BLaER1 (cell line): ENCODE data around the gene MRPS27.

Source experiments
- H3K27ac ChIP-seq: shearing (Covaris generic); formaldehyde crosslinking; 2 replicates; pipeline ENCODE4 v1.8.1; 2022
- H3K27me3 ChIP-seq: shearing (Covaris generic); formaldehyde crosslinking; 2 replicates; pipeline ENCODE4 v1.8.1; 2022
- H3K36me3 ChIP-seq: shearing (Covaris generic); formaldehyde crosslinking; 2 replicates; pipeline ENCODE4 v1.8.1; 2022
- H3K4me1 ChIP-seq: shearing (Covaris generic); formaldehyde crosslinking; 2 replicates; pipeline ENCODE4 v1.8.1; 2022
- H3K4me2 ChIP-seq: shearing (Covaris generic); formaldehyde crosslinking; 2 replicates; pipeline ENCODE4 v1.8.1; 2022
- H3K4me3 ChIP-seq: shearing (Covaris generic); formaldehyde crosslinking; 2 replicates; pipeline ENCODE4 v1.8.1; 2022
- H3K9ac ChIP-seq: shearing (Covaris generic); formaldehyde crosslinking; 2 replicates; pipeline ENCODE4 v1.8.1; 2022
- H3K9me3 ChIP-seq: shearing (Covaris generic); formaldehyde crosslinking; 2 replicates; pipeline ENCODE4 v1.8.1; 2022
- H4K20me1 ChIP-seq: shearing (Covaris generic); formaldehyde crosslinking; 2 replicates; pipeline ENCODE4 v1.8.1; 2022
- Cebpa-rat ChIP-seq: shearing (Covaris generic); IDR thresholded peaks from 2 replicates; pipeline ENCODE4 v1.8.1; 2022

MRPS27 gene

GRCh38 chr5:72221099-72221498, 98.9 kb downstream of the MRPS27 start:
- Histone ChIP-seq H3K36me3 (peaks cover 99% of the 10 kb centered on the region), H3K4me3 (no peak overlapping the region), H3K9ac (no peak overlapping the region), H3K27me3 (no peaks in the 10 kb centered on the region), H4K20me1 (no peaks in the 10 kb centered on the region), H3K4me1 (no peaks in the 10 kb centered on the region), H3K9me3 (no peaks in the 10 kb centered on the region), H3K4me2 (no peak overlapping the region), H3K27ac (no peak overlapping the region)
- no peak for TF ChIP-seq Cebpa-rat

GRCh38 chr5:72216756-72217155, 103.3 kb downstream of the MRPS27 start:
- TF ChIP-seq Cebpa-rat, result no peak
- Histone ChIP-seq H4K20me1 (no peaks in the 10 kb centered on the region), H3K4me2 (no peak overlapping the region), H3K9ac (no peak overlapping the region), H3K4me1 (no peaks in the 10 kb centered on the region), H3K27ac (no peak overlapping the region), H3K4me3 (no peak overlapping the region), H3K9me3 (no peaks in the 10 kb centered on the region), H3K36me3 (peaks cover 64% of the 10 kb centered on the region), H3K27me3 (no peaks in the 10 kb centered on the region)

- H3K4me1 ChIP-seq, result no peaks in the 10 kb centered on the region
- no peaks in the 10 kb centered on the region for H3K27me3 ChIP-seq
- H3K4me2 ChIP-seq, result no peak overlapping the region
- no peak overlapping the region for H3K9ac ChIP-seq
- H3K27ac ChIP-seq, result no peak overlapping the region
- no peaks in the 10 kb centered on the region for H4K20me1 ChIP-seq
- no peaks in the 10 kb centered on the region for H3K9me3 ChIP-seq
- H3K4me3 ChIP-seq, result no peak overlapping the region
- TF ChIP-seq Cebpa-rat, result no peak
- peaks cover 38% of the 10 kb centered on the region for H3K36me3 ChIP-seq
Observed at GRCh38 chr5:72214168-72214567, 105.9 kb downstream of the MRPS27 start.

- Histone ChIP-seq H3K9me3 (no peaks in the 10 kb centered on the region), H3K27me3 (no peaks in the 10 kb centered on the region), H4K20me1 (no peaks in the 10 kb centered on the region), H3K27ac (no peak overlapping the region), H3K9ac (no peak overlapping the region), H3K4me3 (no peak overlapping the region), H3K36me3 (peaks cover 32% of the 10 kb centered on the region), H3K4me2 (no peak overlapping the region), H3K4me1 (no peaks in the 10 kb centered on the region)
- no peak for TF ChIP-seq Cebpa-rat
Observed at GRCh38 chr5:72213482-72213881, 106.6 kb downstream of the MRPS27 start.

GRCh38 chr5:72212171-72212570, 107.9 kb downstream of the MRPS27 start:
- TF ChIP-seq Cebpa-rat, result no peak
- H3K9me3 ChIP-seq, result no peaks in the 10 kb centered on the region
- no peaks in the 10 kb centered on the region for H4K20me1 ChIP-seq
- H3K27me3 ChIP-seq, result no peaks in the 10 kb centered on the region
- no peak overlapping the region for H3K4me2 ChIP-seq
- no peak overlapping the region for H3K27ac ChIP-seq
- no peak overlapping the region for H3K4me3 ChIP-seq
- H3K9ac ChIP-seq, result no peak overlapping the region
- no peaks in the 10 kb centered on the region for H3K4me1 ChIP-seq
- H3K36me3 ChIP-seq, result peaks cover 20% of the 10 kb centered on the region; the same call in 1 of the 2 replicates

- Histone ChIP-seq H3K9me3 (no peaks in the 10 kb centered on the region), H3K4me3 (no peak overlapping the region), H3K4me1 (no peaks in the 10 kb centered on the region), H3K36me3 (peaks cover 16% of the 10 kb centered on the region), H3K27ac (no peak overlapping the region), H3K9ac (no peak overlapping the region), H4K20me1 (no peaks in the 10 kb centered on the region), H3K4me2 (no peak overlapping the region), H3K27me3 (no peaks in the 10 kb centered on the region)
- TF ChIP-seq Cebpa-rat, result no peak
Observed at GRCh38 chr5:72210888-72211678, 109.0 kb downstream of the MRPS27 start.

GRCh38 chr5:72209147-72210115, 110.6 kb downstream of the MRPS27 start:
- Histone ChIP-seq H3K4me3 (no peak overlapping the region), H3K9ac (no peak overlapping the region), H3K27me3 (no peaks in the 10 kb centered on the region), H3K27ac (no peak overlapping the region), H3K9me3 (no peaks in the 10 kb centered on the region), H3K4me2 (no peak overlapping the region), H4K20me1 (no peaks in the 10 kb centered on the region), H3K4me1 (no peaks in the 10 kb centered on the region), H3K36me3 (peaks cover 24% of the 10 kb centered on the region)
- no peak for TF ChIP-seq Cebpa-rat

GRCh38 chr5:72208324-72208926, 111.6 kb downstream of the MRPS27 start:
- Histone ChIP-seq H3K4me3 (no peak overlapping the region), H4K20me1 (no peaks in the 10 kb centered on the region), H3K4me1 (no peaks in the 10 kb centered on the region), H3K4me2 (no peak overlapping the region), H3K27me3 (no peaks in the 10 kb centered on the region), H3K36me3 (peaks cover 33% of the 10 kb centered on the region), H3K27ac (no peak overlapping the region), H3K9ac (no peak overlapping the region), H3K9me3 (no peaks in the 10 kb centered on the region)
- no peak for TF ChIP-seq Cebpa-rat

GRCh38 chr5:72206994-72207393, 113.0 kb downstream of the MRPS27 start:
- no peaks in the 10 kb centered on the region for H4K20me1 ChIP-seq
- H3K27ac ChIP-seq, result no peak overlapping the region
- H3K4me3 ChIP-seq, result no peak overlapping the region
- H3K4me1 ChIP-seq, result no peaks in the 10 kb centered on the region
- H3K36me3 ChIP-seq, result peaks cover 44% of the 10 kb centered on the region
- H3K4me2 ChIP-seq, result no peak overlapping the region
- H3K9me3 ChIP-seq, result no peaks in the 10 kb centered on the region
- no peaks in the 10 kb centered on the region for H3K27me3 ChIP-seq
- TF ChIP-seq Cebpa-rat, result no peak
- H3K9ac ChIP-seq, result no peak overlapping the region
